Aorta (tissue), 5 donors: ENCODE measurements around the gene CCL16. TPM values are rescaled to one million over a fixed set of nuclear protein-coding genes. Genes with fewer than 3 reads are reported as not detected.
"Not testable (repeated sequence)": the region's sequence is repeated elsewhere in the genome, so short reads cannot be mapped to it uniquely, and the experiment has no call there.

Source experiments
- ATAC-seq: fragments of 200-7000 bp; cut with Tn5 transposase; one replicate; pipeline ENCODE4 v1.9.1; 2022; ENCODE audit warnings: moderate library complexity; ENCODE audit not compliant: low FRiP score
- DNase-seq, 2 donors: peaks; one replicate each; pipeline ENCODE4 v3.0.0-alpha.2; 2020
- H3K27ac ChIP-seq, 2 donors: one replicate each; pipeline ENCODE4 v1.5.1; 2013; ENCODE audit warnings: low read length in 2 of 2, mild to moderate bottlenecking in 2 of 2, moderate library complexity in 2 of 2, control low read depth in 1 of 2, inconsistent platforms in 1 of 2, low read depth in 1 of 2
- H3K27me3 ChIP-seq, 2 donors: one replicate each; pipeline ENCODE4 v1.6.1; 2013; ENCODE audit warnings: control low read depth in 1 of 2, low read length in 1 of 2, mild to moderate bottlenecking in 1 of 2, moderate library complexity in 1 of 2; ENCODE audit not compliant: insufficient read depth in 2 of 2, control insufficient read depth in 1 of 2
- H3K36me3 ChIP-seq, 2 donors: one replicate each; pipeline ENCODE4 v1.6.1; 2013; ENCODE audit warnings: control low read depth in 1 of 2, low read length in 1 of 2, mild to moderate bottlenecking in 1 of 2; ENCODE audit not compliant: insufficient read depth in 2 of 2, control insufficient read depth in 1 of 2
- H3K4me1 ChIP-seq, 2 donors: one replicate each; pipeline ENCODE4 v1.6.1; 2013; ENCODE audit warnings: low read length in 2 of 2, control low read depth in 1 of 2, mild to moderate bottlenecking in 1 of 2, moderate library complexity in 1 of 2; ENCODE audit not compliant: insufficient read depth in 2 of 2, control insufficient read depth in 1 of 2
- H3K4me3 ChIP-seq, 2 donors: one replicate each; pipeline ENCODE4 v1.5.1; 2013; ENCODE audit warnings: low read length in 2 of 2, control low read depth in 1 of 2, mild to moderate bottlenecking in 1 of 2
- H3K9me3 ChIP-seq: one replicate; pipeline ENCODE4 v1.6.1; 2013; ENCODE audit warnings: mild to moderate bottlenecking, low read length; ENCODE audit not compliant: control insufficient read depth
- WGBS, 2 donors: extraction: QIAGEN DNeasy Blood & Tissue Kit; methylation state at CpG; one replicate each; pipeline ENCODE4 v1.1.7; 2013; 5-methylcytosine and 5-hydroxymethylcytosine counted together
- intact Hi-C, 2 donors: fragments of 100-400 bp; cut with DNase I; formaldehyde crosslinking; loops; one replicate each; pipeline versions ENCODE4 v1.14.2 to v1.15.0; 2022
- long read RNA-seq, 2 donors: library from polyadenylated mRNA; unstranded; transcript quantifications; one replicate each; pipeline ENCODE4 v2.0.0, GENCODE V29; 2020 to 2021
- polyA plus RNA-seq, 2 donors: library from polyadenylated mRNA; stranded (reverse); fragments of 200-250 nt; gene quantifications; one replicate each; pipeline ENCODE4 v1.2.3, GENCODE V29; 2013
- total RNA-seq, 2 donors: library from RNA; stranded (reverse); fragmentation: NEBNext Ultra II Directional; extraction: Animal tissue kit (Norgen Biotek cat#: 25700); gene quantifications; one replicate each; pipeline ENCODE4 v1.2.1, GENCODE V29; 2021
- donor health status: healthy with polysubstance abuse.
- donor health status: Bipolar disorder and iron deficiency.
- donor health status: DM: no; HTN: no; CAD: no.
- donor health status: DM: no; HTN: no; CAD: no.
- donor health status: DM: yes; HTN: yes; CAD: no.

The CCL16 gene
- total RNA-seq (1 to 10 TPM; 1.1 to 1.9 TPM), polyA plus RNA-seq (not detected)
- long read RNA-seq, donor 1: 0 reads
- long read RNA-seq, donor 2: 0 reads

DNA sequence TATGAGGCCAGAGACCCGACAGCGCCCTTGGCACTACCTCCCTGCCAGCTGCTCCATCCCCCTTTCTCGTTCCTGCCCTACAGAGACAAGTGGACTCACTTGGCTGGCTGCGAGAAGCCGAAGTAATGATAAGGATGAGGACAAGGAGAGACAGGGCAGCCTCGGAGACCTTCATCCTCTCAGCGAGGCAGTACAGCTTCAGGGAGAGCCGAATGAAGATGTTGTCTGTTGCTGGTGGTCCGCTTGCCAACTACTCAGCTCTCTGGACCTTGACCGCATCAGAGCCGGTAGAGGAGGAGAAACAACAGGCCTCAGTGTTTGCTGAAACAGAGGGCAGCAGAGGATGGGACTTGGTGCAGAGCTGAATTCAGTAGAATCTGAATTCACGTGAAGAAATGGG, at the start of gene CCL16:
CCL16 (minus strand) TSS at position 252 of the 400 bp plus-strand sequence; CDS start at position 175, 77 bp downstream.
- no peak within 1 kb of the TSS for H3K27ac ChIP-seq
- no peaks in the 10 kb centered on the region for H3K36me3 ChIP-seq
- no peaks in the 10 kb centered on the region for H3K9me3 ChIP-seq
- DNase-seq: no peak
- 89 to 90% methylated on average over 12 of the region's 12 CpGs for WGBS, 2 donors
- H3K4me3 ChIP-seq: no peak within 1 kb of the TSS
- no peak for ATAC-seq
- intact Hi-C loops: no loop called here
- H3K27me3 ChIP-seq: peaks cover 0 to 3% of the 10 kb centered on the region in 2 donors
- no peaks in the 10 kb centered on the region for H3K4me1 ChIP-seq

- intact Hi-C loops: no loop called here
- no peaks in the 10 kb centered on the region for H3K9me3 ChIP-seq
- DNase-seq (no peak), ATAC-seq (no peak)
- WGBS, 2 donors: 91 to 93% methylated on average over 1 of the region's 1 CpG
- H3K4me3 ChIP-seq: no peak overlapping the region
- H3K27ac ChIP-seq: no peak overlapping the region
- H3K36me3 ChIP-seq: no peaks in the 10 kb centered on the region
- peaks cover 0 to 3% of the 10 kb centered on the region in 2 donors for H3K27me3 ChIP-seq
- no peaks in the 10 kb centered on the region for H3K4me1 ChIP-seq
Observed at GRCh38 chr17:36030956-36031355, 49.7 kb upstream of the CCL16 start.

GRCh38 chr17:36027761-36028160, 46.5 kb upstream of the CCL16 start:
- H3K4me1 ChIP-seq: no peaks in the 10 kb centered on the region
- WGBS, 2 donors: 32 to 43% methylated on average over 4 of the region's 4 CpGs
- intact Hi-C loops: no loop called here
- no peaks in the 10 kb centered on the region for H3K9me3 ChIP-seq
- no peak for ATAC-seq
- no peak for DNase-seq
- H3K27ac ChIP-seq: no peak overlapping the region
- no peaks in the 10 kb centered on the region for H3K27me3 ChIP-seq
- H3K4me3 ChIP-seq: no peak overlapping the region
- H3K36me3 ChIP-seq: no peaks in the 10 kb centered on the region

DNA sequence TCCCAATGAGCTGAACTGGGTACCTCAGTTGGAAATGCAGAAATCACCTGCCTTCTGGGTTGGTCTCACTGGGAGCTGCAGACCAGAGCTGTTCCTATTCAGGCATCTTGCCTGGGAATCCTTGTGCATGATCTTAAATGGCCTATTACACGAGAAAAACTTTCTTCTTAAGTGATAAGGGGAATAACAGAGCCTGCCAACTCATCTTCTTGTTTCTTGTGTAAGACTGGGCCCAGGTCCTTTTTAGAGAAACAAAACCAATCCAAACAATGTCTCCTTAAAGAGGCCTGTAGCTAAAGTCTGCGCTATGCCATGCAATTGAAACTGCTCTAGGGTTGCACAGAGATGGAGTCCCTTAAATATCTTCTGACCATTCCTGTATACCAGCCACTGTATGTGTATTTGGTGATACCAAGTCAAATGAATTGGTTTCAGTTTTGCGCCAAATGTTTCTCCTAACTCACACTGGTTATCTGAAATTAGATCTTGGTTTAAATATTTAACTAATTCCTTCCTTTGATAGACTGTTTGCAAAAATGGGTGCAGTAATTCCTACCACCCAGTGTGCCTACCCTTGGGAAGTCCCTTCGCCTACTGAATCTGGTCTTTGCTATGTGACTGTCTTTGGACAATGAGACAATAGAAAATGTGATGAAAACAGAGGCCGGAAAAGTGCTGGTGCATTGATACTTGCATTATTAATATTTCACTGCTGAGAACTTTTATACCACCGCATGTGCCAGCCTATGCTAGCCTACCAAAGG, 43.0 kb upstream of the CCL16 start:
- DNase-seq: no peak
- no peak for ATAC-seq
- WGBS, 2 donors: 80 to 84% methylated on average over 6 of the region's 6 CpGs
- intact Hi-C loops: no loop called here
- H3K4me3 ChIP-seq: no peak overlapping the region
- H3K4me1 ChIP-seq: no peaks in the 10 kb centered on the region
- H3K27me3 ChIP-seq: no peaks in the 10 kb centered on the region
- no peaks in the 10 kb centered on the region for H3K9me3 ChIP-seq
- no peak overlapping the region for H3K27ac ChIP-seq
- no peaks in the 10 kb centered on the region for H3K36me3 ChIP-seq

DNA sequence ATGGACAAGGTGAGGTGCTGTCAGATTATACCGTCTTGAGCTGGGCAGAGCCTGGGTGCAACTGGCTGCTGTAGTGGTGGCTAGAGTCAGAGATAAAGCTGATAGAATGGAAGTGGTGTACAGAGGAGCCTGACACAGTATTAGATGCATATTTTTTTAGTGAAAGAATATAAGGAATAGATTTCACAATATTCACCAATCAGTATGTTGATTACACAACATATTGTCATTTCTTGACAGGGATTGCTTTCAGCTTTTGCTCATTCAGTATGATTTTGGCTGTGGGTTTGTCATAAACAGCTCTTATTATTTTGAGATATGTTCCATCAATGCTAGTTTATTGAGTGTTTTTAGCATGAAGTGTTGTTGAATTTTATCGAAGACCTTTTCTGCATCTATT, 38.1 kb upstream of the CCL16 start:
- ATAC-seq (no peak), DNase-seq (no peak)
- Histone ChIP-seq H3K27me3 (no peaks in the 10 kb centered on the region), H3K4me1 (no peaks in the 10 kb centered on the region), H3K27ac (no peak overlapping the region), H3K9me3 (no peaks in the 10 kb centered on the region), H3K4me3 (no peak overlapping the region), H3K36me3 (no peaks in the 10 kb centered on the region)
- intact Hi-C loops: no loop called here
- 80 to 82% methylated on average over 2 of the region's 2 CpGs for WGBS, 2 donors

GRCh38 chr17:36017799-36018198, 36.5 kb upstream of the CCL16 start, which contains the start of gene CCL23:
Gene CCL23, minus strand, starts transcription at chr17:36017972. Its CDS starts 75 bp downstream, at chr17:36017897.
- ATAC-seq: no peak
- H3K4me1 ChIP-seq: no peaks in the 10 kb centered on the region
- no peak for DNase-seq
- WGBS, 2 donors: 16 to 18% methylated on average over 6 of the region's 6 CpGs
- no peaks in the 10 kb centered on the region for H3K9me3 ChIP-seq
- H3K27me3 ChIP-seq: no peaks in the 10 kb centered on the region
- H3K36me3 ChIP-seq: no peaks in the 10 kb centered on the region
- no peak within 1 kb of the TSS for H3K4me3 ChIP-seq
- no peak within 1 kb of the TSS for H3K27ac ChIP-seq
- intact Hi-C loops: no loop called here

DNA sequence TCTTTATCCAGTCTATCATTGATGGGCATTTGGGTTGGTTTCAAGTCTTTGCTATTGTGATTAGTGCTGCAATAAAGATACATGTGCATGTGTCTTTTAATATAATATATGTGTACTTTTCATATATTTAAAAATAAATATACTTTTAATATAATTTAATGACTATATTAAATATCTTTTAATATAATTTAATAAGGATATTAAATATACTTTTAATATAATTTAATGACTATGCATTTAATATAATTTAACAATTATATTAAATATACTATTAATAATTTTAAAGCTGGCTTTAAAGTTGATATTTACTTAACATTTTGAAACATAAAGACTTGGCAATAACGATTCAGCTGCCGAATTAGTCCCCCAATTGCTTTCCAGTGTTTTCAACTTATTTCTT, 35.3 kb upstream of the CCL16 start:
- Histone ChIP-seq H3K9me3 (peaks cover 7% of the 10 kb centered on the region), H3K4me3 (no peak overlapping the region), H3K27me3 (no peaks in the 10 kb centered on the region), H3K36me3 (no peaks in the 10 kb centered on the region), H3K4me1 (no peaks in the 10 kb centered on the region), H3K27ac (no peak overlapping the region)
- WGBS, 2 donors: 89 to 92% methylated on average over 2 of the region's 2 CpGs
- intact Hi-C loops: no loop called here
- ATAC-seq (no peak), DNase-seq (no peak)

DNA sequence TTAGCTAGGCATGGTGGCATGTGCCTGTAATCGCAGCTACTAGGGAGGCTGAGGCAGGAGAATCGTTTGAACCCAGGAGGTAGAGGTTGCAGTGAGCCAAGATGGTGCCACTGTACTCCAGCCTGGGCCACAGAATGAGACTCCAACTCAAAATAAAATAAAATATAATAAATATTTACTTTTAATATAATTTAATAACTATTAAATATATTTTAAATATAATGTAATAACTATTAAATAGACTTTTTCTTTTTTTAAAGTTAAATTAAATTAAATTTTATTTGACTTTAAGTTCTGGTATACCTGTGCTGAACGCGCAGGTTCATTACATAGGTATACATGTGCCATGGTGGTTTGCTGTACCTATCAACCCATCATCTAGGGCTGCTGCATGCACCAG, 34.6 kb upstream of the CCL16 start:
- H3K4me3 ChIP-seq, H3K4me1 ChIP-seq, H3K9me3 ChIP-seq, H3K27me3 ChIP-seq, H3K36me3 ChIP-seq, H3K27ac ChIP-seq, ATAC-seq, intact Hi-C loops, DNase-seq: not testable (repeated sequence)
- WGBS, 2 donors: 89 to 92% methylated on average over 4 of the region's 4 CpGs

DNA sequence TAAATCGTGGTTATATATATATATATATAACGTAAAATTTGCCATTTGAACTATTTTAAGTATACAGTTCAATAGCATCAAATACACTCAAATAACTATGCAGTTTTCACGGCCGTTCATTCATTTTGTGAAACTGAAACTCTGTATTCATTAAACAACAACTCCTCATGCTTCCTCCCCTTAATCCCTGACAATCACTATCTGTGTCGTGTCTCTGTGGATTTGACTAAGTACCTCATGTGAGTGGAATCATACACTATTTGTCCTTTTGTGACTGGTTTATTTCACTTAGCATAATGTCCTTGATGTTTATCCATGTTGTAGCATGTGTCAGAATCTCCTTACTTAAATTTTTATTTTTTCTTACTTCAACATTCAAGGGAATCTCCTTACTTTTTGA, 33.6 kb upstream of the CCL16 start:
- no peaks in the 10 kb centered on the region for H3K36me3 ChIP-seq
- H3K27ac ChIP-seq: no peak overlapping the region
- 71 to 76% methylated on average over 5 of the region's 5 CpGs for WGBS, 2 donors
- peaks cover 7% of the 10 kb centered on the region for H3K9me3 ChIP-seq
- ATAC-seq (no peak), DNase-seq (no peak)
- no peak overlapping the region for H3K4me3 ChIP-seq
- no peaks in the 10 kb centered on the region for H3K27me3 ChIP-seq
- intact Hi-C loops: no loop called here
- no peaks in the 10 kb centered on the region for H3K4me1 ChIP-seq
